HG03060 (cell line): ENCODE results near the gene TMEM132E.

Experiments
- ATAC-seq: cut with Tn5 transposase; IDR thresholded peaks from one replicate; pipeline ENCODE4 v1.9.1; 2021; ENCODE audit warnings: low read depth, moderate number of reproducible peaks; ENCODE audit not compliant: unreplicated experiment

TMEM132E gene

DNA sequence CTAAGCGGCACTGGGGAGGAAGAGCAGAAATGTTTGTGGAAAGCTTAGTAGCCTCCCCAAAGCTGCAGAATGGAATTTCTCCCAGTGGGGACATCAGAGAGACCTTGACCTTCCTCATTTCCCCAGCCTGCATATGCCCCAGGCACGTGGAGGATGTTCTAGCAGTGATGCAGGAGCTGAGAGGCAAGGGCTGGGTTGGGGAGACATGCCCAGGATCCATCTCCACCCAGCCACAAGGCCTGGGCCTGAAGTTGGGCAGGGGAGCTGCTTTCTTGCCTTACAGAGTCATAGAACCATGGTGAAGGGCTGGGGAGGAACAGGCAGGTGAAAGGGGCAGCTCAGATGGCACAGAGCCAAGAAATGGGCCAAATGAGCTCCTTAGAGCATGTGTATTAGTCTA is 104.0 kb downstream of the TMEM132E start:
- ATAC-seq, result no peak
